Upper lobe of right lung (tissue), 1 donor: ENCODE measurements around the gene TRABD2B. TPM values are rescaled to one million over a fixed set of nuclear protein-coding genes. Genes with fewer than 3 reads are reported as not detected.

ENCODE experiments used
- ATAC-seq: fragments of 200-7000 bp; cut with Tn5 transposase; one replicate; pipeline ENCODE4 v1.9.1; 2020; ENCODE audit warnings: mild to moderate bottlenecking, moderate library complexity
- DNase-seq: peaks from one replicate; pipeline ENCODE4 v3.0.0-alpha.2; 2020
- H3K27ac ChIP-seq: fragments of 200-600 bp; one replicate; pipeline ENCODE4 v1.8.0; 2022
- H3K27me3 ChIP-seq: fragments of 200-600 bp; one replicate; pipeline ENCODE4 v1.8.0; 2022; ENCODE audit warnings: mild to moderate bottlenecking
- H3K36me3 ChIP-seq: fragments of 200-600 bp; one replicate; pipeline ENCODE4 v1.8.0; 2022
- H3K4me1 ChIP-seq: fragments of 200-600 bp; one replicate; pipeline ENCODE4 v1.8.0; 2022
- H3K4me3 ChIP-seq: fragments of 200-600 bp; one replicate; pipeline ENCODE4 v1.8.0; 2022; ENCODE audit warnings: mild to moderate bottlenecking
- H3K9me3 ChIP-seq: fragments of 200-600 bp; one replicate; pipeline ENCODE4 v1.8.0; 2022
- intact Hi-C: fragments of 100-400 bp; cut with DNase I; formaldehyde crosslinking; loops from one replicate; pipeline ENCODE4 v1.11.0; 2022
- total RNA-seq: library from RNA; stranded (reverse); fragmentation: NEBNext Ultra II Directional; extraction: Animal tissue kit (Norgen Biotek cat#: 25700); gene quantifications from one replicate; pipeline ENCODE4 v1.2.1, GENCODE V29; 2021
- TF ChIP-seq, protein P1 (sequence below): fragments of 200-600 bp; IDR thresholded peaks from one replicate; pipeline ENCODE4 v1.8.0; 2022; ENCODE audit warnings: antibody characterized with exemption
- donor health status: DM: no; HTN: yes; CAD: no; lungs with severe emphysema.

The TRABD2B gene
- total RNA-seq, 1 donor from 2014 or later: 1.2 TPM

DNA sequence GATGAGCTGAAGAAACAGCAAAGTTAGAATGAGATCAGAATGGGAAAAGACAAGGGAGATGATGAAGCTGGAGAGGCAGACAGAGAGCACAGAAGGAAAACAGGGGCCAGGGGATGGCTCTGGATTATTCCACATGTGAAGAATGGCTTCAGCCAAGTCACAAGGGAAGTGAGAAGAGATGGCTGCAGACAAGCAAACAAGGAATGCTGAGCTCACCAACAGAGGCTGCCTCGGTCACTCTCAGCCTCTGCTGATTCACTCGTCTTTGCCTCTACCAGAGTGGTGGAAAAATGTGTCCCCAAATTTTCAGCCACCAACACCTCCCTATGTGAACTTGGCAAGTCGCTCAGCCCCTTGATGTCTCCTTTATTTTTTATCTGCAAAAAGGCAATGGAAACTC, 46.7 kb downstream of the TRABD2B start:
- no peak overlapping the region for H3K27ac ChIP-seq
- H3K4me1 ChIP-seq: no peaks in the 10 kb centered on the region
- ATAC-seq (no peak), DNase-seq (no peak)
- no peak overlapping the region for H3K4me3 ChIP-seq
- no peaks in the 10 kb centered on the region for H3K9me3 ChIP-seq
- H3K36me3 ChIP-seq: no peaks in the 10 kb centered on the region
- intact Hi-C loops: no loop called here
- no peaks in the 10 kb centered on the region for H3K27me3 ChIP-seq
- TF ChIP-seq, protein P1, sequence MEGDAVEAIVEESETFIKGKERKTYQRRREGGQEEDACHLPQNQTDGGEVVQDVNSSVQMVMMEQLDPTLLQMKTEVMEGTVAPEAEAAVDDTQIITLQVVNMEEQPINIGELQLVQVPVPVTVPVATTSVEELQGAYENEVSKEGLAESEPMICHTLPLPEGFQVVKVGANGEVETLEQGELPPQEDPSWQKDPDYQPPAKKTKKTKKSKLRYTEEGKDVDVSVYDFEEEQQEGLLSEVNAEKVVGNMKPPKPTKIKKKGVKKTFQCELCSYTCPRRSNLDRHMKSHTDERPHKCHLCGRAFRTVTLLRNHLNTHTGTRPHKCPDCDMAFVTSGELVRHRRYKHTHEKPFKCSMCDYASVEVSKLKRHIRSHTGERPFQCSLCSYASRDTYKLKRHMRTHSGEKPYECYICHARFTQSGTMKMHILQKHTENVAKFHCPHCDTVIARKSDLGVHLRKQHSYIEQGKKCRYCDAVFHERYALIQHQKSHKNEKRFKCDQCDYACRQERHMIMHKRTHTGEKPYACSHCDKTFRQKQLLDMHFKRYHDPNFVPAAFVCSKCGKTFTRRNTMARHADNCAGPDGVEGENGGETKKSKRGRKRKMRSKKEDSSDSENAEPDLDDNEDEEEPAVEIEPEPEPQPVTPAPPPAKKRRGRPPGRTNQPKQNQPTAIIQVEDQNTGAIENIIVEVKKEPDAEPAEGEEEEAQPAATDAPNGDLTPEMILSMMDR: no peak

DNA sequence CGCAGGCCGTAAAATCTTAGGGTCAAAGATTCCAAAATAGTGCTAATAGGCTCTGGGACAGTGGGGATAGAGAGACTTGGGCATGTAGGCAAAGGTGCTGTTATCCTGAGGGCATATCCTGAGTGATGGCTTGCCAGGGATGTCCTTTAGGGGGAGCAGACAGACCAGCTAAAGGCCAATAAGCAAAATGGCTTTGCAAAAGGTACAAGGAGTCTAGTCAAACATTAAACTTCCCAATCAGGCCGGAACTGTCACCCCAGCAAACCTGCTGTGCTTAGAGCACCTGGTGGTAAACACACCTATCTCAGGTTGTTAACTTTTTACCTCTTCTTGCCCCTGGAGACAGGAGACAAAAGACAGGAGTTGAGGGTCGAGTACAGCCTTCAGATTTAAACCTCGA, 49.1 kb downstream of the TRABD2B start:
- ATAC-seq: no peak
- Histone ChIP-seq H3K4me3 (no peak overlapping the region), H3K27ac (no peak overlapping the region), H3K27me3 (no peaks in the 10 kb centered on the region), H3K9me3 (no peaks in the 10 kb centered on the region), H3K36me3 (no peaks in the 10 kb centered on the region), H3K4me1 (no peaks in the 10 kb centered on the region)
- no peak for DNase-seq
- TF ChIP-seq, protein P1: no peak
- intact Hi-C loops: no loop called here

DNA sequence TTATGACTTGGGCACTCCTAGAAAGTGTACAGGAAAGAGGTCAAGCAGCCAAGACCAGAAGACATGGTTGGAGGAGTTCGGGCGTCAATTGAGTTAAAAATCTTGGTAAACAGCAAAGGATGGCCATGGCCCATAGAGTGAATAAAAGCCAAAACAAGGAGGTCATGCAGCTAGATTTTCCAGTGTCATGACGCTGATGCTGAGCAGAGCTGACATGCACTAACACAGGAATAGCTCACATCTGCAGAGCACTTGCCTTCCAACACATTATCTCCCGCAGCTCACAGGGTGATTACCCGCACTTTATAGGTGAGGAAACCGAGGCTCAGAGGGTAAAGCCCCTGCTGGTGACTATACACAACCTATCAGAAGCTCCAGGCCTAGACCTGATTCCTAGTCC, 49.7 kb downstream of the TRABD2B start:
- Histone ChIP-seq H3K27me3 (no peaks in the 10 kb centered on the region), H3K9me3 (no peaks in the 10 kb centered on the region), H3K4me1 (no peaks in the 10 kb centered on the region), H3K36me3 (no peaks in the 10 kb centered on the region), H3K27ac (no peak overlapping the region), H3K4me3 (no peak overlapping the region)
- no peak for DNase-seq
- intact Hi-C loops: no loop called here
- ATAC-seq: no peak
- TF ChIP-seq, protein P1: no peak

DNA sequence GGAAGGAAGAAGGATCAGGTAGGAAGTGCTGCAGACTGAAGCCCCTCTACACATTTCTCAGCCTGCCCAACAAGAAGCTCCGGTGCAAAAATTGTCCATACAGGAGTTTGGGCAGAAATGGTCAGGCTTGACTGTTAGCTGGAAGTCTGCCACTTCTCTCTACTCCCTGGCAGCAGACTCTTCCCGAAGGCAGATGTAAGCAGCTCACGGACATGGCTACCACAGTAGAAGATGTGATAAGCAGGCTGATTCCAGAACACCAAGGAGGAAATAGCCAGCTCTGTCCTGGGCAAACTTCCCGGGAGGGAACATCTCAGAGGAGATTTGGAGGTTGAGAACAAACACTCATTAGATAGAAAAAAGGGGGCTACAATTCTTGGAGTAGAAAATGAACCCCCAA, 52.6 kb downstream of the TRABD2B start:
- Histone ChIP-seq H3K27ac (no peak overlapping the region), H3K4me1 (peaks cover 6% of the 10 kb centered on the region), H3K36me3 (no peaks in the 10 kb centered on the region), H3K4me3 (no peak overlapping the region), H3K27me3 (no peaks in the 10 kb centered on the region), H3K9me3 (no peaks in the 10 kb centered on the region)
- no peak for ATAC-seq
- TF ChIP-seq, protein P1: no peak
- intact Hi-C loops: no loop called here
- DNase-seq: no peak

DNA sequence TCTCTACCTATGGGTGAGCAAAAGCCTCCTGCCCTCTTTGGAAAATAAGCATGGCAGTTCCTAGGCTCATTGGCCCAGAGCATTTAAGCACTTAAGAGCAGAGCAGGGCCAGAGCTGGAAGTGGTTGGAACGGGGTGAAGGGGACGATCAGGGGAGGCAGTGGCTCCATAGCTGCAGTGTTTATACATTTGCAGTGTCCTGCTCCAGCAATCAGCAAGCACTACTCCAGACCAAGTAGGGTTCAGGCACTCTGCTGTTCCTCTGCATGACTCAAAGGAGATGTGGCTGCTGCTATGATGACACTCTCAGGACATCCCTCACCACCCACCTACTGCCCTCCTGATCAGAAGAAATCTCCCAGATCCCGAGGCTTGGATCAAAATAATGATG, 55.0 kb downstream of the TRABD2B start:
- DNase-seq (no peak), ATAC-seq (peak; percentile 45)
- intact Hi-C loops: no loop called here
- Histone ChIP-seq H3K4me3 (no peak overlapping the region), H3K27me3 (no peaks in the 10 kb centered on the region), H3K9me3 (no peaks in the 10 kb centered on the region), H3K36me3 (no peaks in the 10 kb centered on the region), H3K4me1 (peaks cover 6% of the 10 kb centered on the region), H3K27ac (no peak overlapping the region)
- TF ChIP-seq, protein P1: no peak

DNA sequence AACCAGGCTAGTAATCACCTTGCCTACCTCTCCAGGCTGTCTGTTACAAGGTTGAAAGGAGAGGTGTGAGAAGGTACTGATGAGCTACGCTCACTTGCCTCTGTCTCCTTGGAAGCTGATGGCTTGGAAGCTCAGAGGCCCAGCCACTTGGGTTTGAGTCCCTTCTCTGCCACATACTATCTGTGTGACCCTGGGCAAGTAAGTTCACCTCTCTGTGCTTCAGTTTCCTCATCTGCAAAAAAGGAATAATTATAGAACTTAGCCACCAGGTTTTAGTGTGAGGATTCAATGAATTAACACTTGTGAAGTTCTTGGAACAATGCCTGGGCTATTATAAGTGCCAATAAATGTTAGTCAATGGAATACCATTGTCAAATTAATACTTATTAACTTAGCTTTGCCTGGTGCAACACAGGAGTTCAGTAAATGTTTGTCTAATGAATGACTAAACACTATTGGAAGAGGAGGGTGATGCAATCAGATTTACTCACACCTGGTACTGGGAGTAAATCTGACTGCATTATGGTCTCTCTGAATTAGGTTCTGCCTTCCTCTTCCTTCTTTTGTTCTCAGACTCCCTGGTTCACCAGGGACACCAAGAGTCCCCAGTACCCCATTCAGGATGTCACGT, 55.5 kb downstream of the TRABD2B start:
- no peak overlapping the region for H3K4me3 ChIP-seq
- H3K27me3 ChIP-seq: no peaks in the 10 kb centered on the region
- H3K4me1 ChIP-seq: peaks cover 6% of the 10 kb centered on the region
- DNase-seq (no peak), ATAC-seq (peak; percentile 77)
- no peaks in the 10 kb centered on the region for H3K9me3 ChIP-seq
- TF ChIP-seq, protein P1: no peak
- intact Hi-C loops: no loop called here
- H3K36me3 ChIP-seq: no peaks in the 10 kb centered on the region
- H3K27ac ChIP-seq: no peak overlapping the region
